GM21447 (cell line): ENCODE results near the gene TYW5.
A peak's percentile ranks its signal among the peaks of the same experiment; 100 is the strongest.

Source experiments
- ATAC-seq: cut with Tn5 transposase; IDR thresholded peaks from one replicate; pipeline ENCODE4 v1.9.1; 2021; ENCODE audit not compliant: unreplicated experiment

Gene TYW5

GRCh38 chr2:199955339-199956061 lies at the start of gene TYW5, which contains the start of gene MAIP1:
TSS of gene TYW5 (minus strand) at chr2:199955491. CDS start at chr2:199955470, 21 bp downstream.
TSS of gene MAIP1 (plus strand) at chr2:199955582. CDS start at chr2:199955799, 217 bp downstream.
- peak; percentile 84 for ATAC-seq

GRCh38 chr2:200003444-200003843 lies 48.2 kb upstream of the TYW5 start:
- ATAC-seq, result no peak

GRCh38 chr2:200000444-200001163 lies 45.3 kb upstream of the TYW5 start:
- no peak for ATAC-seq

- no peak for ATAC-seq
Measured at GRCh38 chr2:199999166-199999565, 43.9 kb upstream of the TYW5 start.

- no peak for ATAC-seq
Measured at GRCh38 chr2:199997296-199997695, 42.0 kb upstream of the TYW5 start.

GRCh38 chr2:199994896-199995295 lies 39.6 kb upstream of the TYW5 start:
- ATAC-seq, result no peak

GRCh38 chr2:199994371-199994770 lies 39.1 kb upstream of the TYW5 start:
- ATAC-seq, result no peak

- no peak for ATAC-seq
Measured at GRCh38 chr2:199992296-199992695, 37.0 kb upstream of the TYW5 start.

- ATAC-seq, result no peak
Measured at GRCh38 chr2:199991691-199992090, 36.4 kb upstream of the TYW5 start.

GRCh38 chr2:199989822-199990221 lies 34.5 kb upstream of the TYW5 start:
- ATAC-seq, result no peak

GRCh38 chr2:199988151-199988550 lies 32.9 kb upstream of the TYW5 start:
- ATAC-seq, result no peak

- no peak for ATAC-seq
Measured at GRCh38 chr2:199987586-199987985, 32.3 kb upstream of the TYW5 start.

- peak; percentile 88 for ATAC-seq
Measured at GRCh38 chr2:199985625-199986207, 30.4 kb upstream of the TYW5 start.

- ATAC-seq, result no peak
Measured at GRCh38 chr2:199984755-199985154, 29.5 kb upstream of the TYW5 start.

- ATAC-seq, result no peak
Measured at GRCh38 chr2:199984159-199984558, 28.9 kb upstream of the TYW5 start.

- ATAC-seq, result no peak
Measured at GRCh38 chr2:199983534-199983933, 28.2 kb upstream of the TYW5 start.

GRCh38 chr2:199982126-199982843 lies 27.0 kb upstream of the TYW5 start:
- no peak for ATAC-seq

GRCh38 chr2:199979832-199980628 lies 24.7 kb upstream of the TYW5 start:
- peak; percentile 44 for ATAC-seq

GRCh38 chr2:199979398-199979797 lies 24.1 kb upstream of the TYW5 start:
- ATAC-seq, result no peak

GRCh38 chr2:199977984-199978415 lies 22.7 kb upstream of the TYW5 start:
- peak; percentile 71 for ATAC-seq
